ENCODE data around the gene AVPR2. TPM values are rescaled to one million over a fixed set of nuclear protein-coding genes. Genes with fewer than 3 reads are reported as not detected.

AVPR2 gene
- total RNA-seq, 1 experiment from 2014 or later = not detected

- Histone ChIP-seq H3K4me3 (ENCODE audit: low read length) (no peak overlapping the region), H3F3A (ENCODE audit: low read length, unreplicated experiment) (no peaks in the 10 kb centered on the region), H3K36me3 (ENCODE audit: low read depth, low read length) (peaks cover 13% of the 10 kb centered on the region; the same call in 1 of the 2 replicates), H3K79me2 (ENCODE audit: low read length) (no peaks in the 10 kb centered on the region), H3K9me2 (replicated peaks; ENCODE audit: low read length) (no peaks in the 10 kb centered on the region), H3K9me3 (ENCODE audit: low read length) (no peaks in the 10 kb centered on the region), H3K27ac (ENCODE audit: low read length) (no peak overlapping the region), H3K9ac (ENCODE audit: low read length) (no peak overlapping the region), H3K4me1 (ENCODE audit: insufficient read depth, low read length) (no peaks in the 10 kb centered on the region), H3K27me3 (ENCODE audit: low read length) (no peaks in the 10 kb centered on the region), H3K4me2 (ENCODE audit: low read length) (no peak overlapping the region), H4K20me1 (ENCODE audit: low read length) (no peaks in the 10 kb centered on the region), H2AFZ (ENCODE audit: low read length) (no peak overlapping the region)
- CTCF ChIA-PET = interaction anchor here (0.5 to 1.0 kb wide), 8 partner anchors 19 to 220 kb away, joined by 3 to 16 read pairs (median 5); no protein-coding TSS in a partner anchor
- DNase-seq (peak; percentile 84), ATAC-seq (peak; percentile 88)
- no TSS peak for BruUV-seq (replicated peaks)
- intact Hi-C loops (cut with micrococcal nuclease) = loop anchor here (1.0 to 2.0 kb wide), 3 partner anchors 18 to 183 kb away; partner anchors contain the start of gene PLXNB3
- POLR2A ChIA-PET (ENCODE audit: unreplicated experiment) = no interaction called here
- TF ChIP-seq EZH2phosphoT487 (IDR thresholded peaks at IDR 0.05; ENCODE audit: borderline replicate concordance, low read length) (no peak), EZH2 (IDR thresholded peaks at IDR 0.05; ENCODE audit: low read length, unreplicated experiment) (no peak), CTCF (conservative IDR thresholded peaks at IDR 0.05; ENCODE audit: low read depth, low read length) (peak; percentile 93)
Observed at GRCh38 chrX:153947009-153947769, 42.7 kb downstream of the AVPR2 start.

DNA sequence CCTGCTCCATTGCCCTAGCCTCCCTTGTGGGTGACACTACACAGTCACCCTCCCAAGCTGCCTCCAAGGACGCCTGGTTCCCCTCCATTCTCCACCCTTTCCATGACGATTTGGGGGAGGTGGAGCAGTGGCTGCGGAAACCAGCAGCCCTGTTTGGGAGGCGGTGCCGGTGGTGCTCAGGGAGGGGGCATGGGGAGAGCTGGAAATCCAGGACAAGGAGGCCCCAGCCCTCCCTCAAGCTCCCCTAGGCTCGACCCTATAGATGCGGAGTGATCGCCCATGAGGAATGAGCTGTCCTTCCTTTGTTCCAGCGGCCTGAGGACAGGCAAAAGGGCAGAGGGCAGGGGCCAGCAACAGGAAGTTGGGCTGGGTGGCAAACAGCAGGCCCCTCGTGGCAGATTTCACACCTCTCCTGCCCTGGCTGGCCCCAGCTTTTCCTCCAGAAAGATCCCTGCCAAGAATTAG is 43.6 kb downstream of the AVPR2 start:
- Histone ChIP-seq H4K20me1 (ENCODE audit: low read length) (no peaks in the 10 kb centered on the region), H3K9ac (ENCODE audit: low read length) (no peak overlapping the region), H3K79me2 (ENCODE audit: low read length) (no peaks in the 10 kb centered on the region), H3K9me3 (ENCODE audit: low read length) (no peaks in the 10 kb centered on the region), H3K4me2 (ENCODE audit: low read length) (no peak overlapping the region), H3K36me3 (ENCODE audit: low read depth, low read length) (peaks cover 21% of the 10 kb centered on the region), H2AFZ (ENCODE audit: low read length) (no peak overlapping the region), H3K4me3 (ENCODE audit: low read length) (no peak overlapping the region), H3K27ac (ENCODE audit: low read length) (no peak overlapping the region), H3K27me3 (ENCODE audit: low read length) (no peaks in the 10 kb centered on the region), H3K9me2 (replicated peaks; ENCODE audit: low read length) (no peaks in the 10 kb centered on the region), H3F3A (ENCODE audit: low read length, unreplicated experiment) (no peaks in the 10 kb centered on the region), H3K4me1 (ENCODE audit: insufficient read depth, low read length) (no peaks in the 10 kb centered on the region)
- ATAC-seq (no peak), DNase-seq (no peak)
- CTCF ChIA-PET = no interaction called here
- BruUV-seq (replicated peaks) = no TSS peak
- TF ChIP-seq EZH2 (IDR thresholded peaks at IDR 0.05; ENCODE audit: low read length, unreplicated experiment) (no peak), CTCF (conservative IDR thresholded peaks at IDR 0.05; ENCODE audit: low read depth, low read length) (no peak), EZH2phosphoT487 (IDR thresholded peaks at IDR 0.05; ENCODE audit: borderline replicate concordance, low read length) (no peak)
- POLR2A ChIA-PET (ENCODE audit: unreplicated experiment) = no interaction called here
- intact Hi-C loops (cut with micrococcal nuclease) = no loop called here
